NCI-H1930 (cell line): Measurements from ENCODE around the gene LAMB3.
A peak's percentile ranks its signal among the peaks of the same experiment; 100 is the strongest.

Experiments used
- DNase-seq, 2 experiments: peaks; one replicate each; lab custom pipeline; 2025; lab: John Stamatoyannopoulos, UW

The LAMB3 gene

GRCh38 chr1:209633335-209633997 is 18.8 kb downstream of the LAMB3 start:
- DNase-seq = no peak

- no peak for DNase-seq
Observed at GRCh38 chr1:209630383-209631225, 21.6 kb downstream of the LAMB3 start.

- no peak for DNase-seq
Observed at GRCh38 chr1:209629621-209630382, 22.4 kb downstream of the LAMB3 start.

- DNase-seq = no peak
Observed at GRCh38 chr1:209628618-209629299, 23.5 kb downstream of the LAMB3 start.

- peak; percentile 49 to 60 for DNase-seq
Observed at GRCh38 chr1:209627732-209628196, 24.5 kb downstream of the LAMB3 start.

- DNase-seq = no peak
Observed at GRCh38 chr1:209627027-209627731, 25.0 kb downstream of the LAMB3 start.

- DNase-seq = no peak
Observed at GRCh38 chr1:209626346-209627026, 25.7 kb downstream of the LAMB3 start.

GRCh38 chr1:209625791-209626285 is 26.4 kb downstream of the LAMB3 start:
- DNase-seq = no peak

GRCh38 chr1:209624558-209625549 is 27.4 kb downstream of the LAMB3 start:
- DNase-seq = no peak

GRCh38 chr1:209622841-209623829 is 29.1 kb downstream of the LAMB3 start:
- DNase-seq = no peak

GRCh38 chr1:209621741-209622655 is 30.2 kb downstream of the LAMB3 start:
- no peak for DNase-seq

- DNase-seq = no peak
Observed at GRCh38 chr1:209621286-209621685, 30.9 kb downstream of the LAMB3 start.

- no peak for DNase-seq
Observed at GRCh38 chr1:209620487-209620884, 31.7 kb downstream of the LAMB3 start.

GRCh38 chr1:209619696-209620486 is 32.3 kb downstream of the LAMB3 start:
- no peak for DNase-seq

GRCh38 chr1:209618756-209619420 is 33.3 kb downstream of the LAMB3 start:
- no peak for DNase-seq

GRCh38 chr1:209618291-209618690 is 33.9 kb downstream of the LAMB3 start:
- DNase-seq = no peak
